A673 (cell line): ENCODE results near the gene UNC45A.

ENCODE experiments used
- EZH2 ChIP-seq: fragments of 200-600 bp; sonication (generic); IDR thresholded peaks from 2 replicates; pipeline ENCODE4 v1.6.1; 2017; ENCODE audit warnings: borderline replicate concordance, low read depth, mild to moderate bottlenecking, mixed read lengths, antibody characterized with exemption, low read length; ENCODE audit not compliant: poor library complexity, severe bottlenecking
- TF ChIP-seq, protein P1 (sequence below): fragments of 300-800, 200-600 bp; sonication (generic); conservative IDR thresholded peaks from 2 replicates; pipeline ENCODE4 v1.5.1; 2017; ENCODE audit warnings: low read depth, mild to moderate bottlenecking, antibody characterized with exemption, low read length, moderate library complexity, mixed read lengths

DNA sequence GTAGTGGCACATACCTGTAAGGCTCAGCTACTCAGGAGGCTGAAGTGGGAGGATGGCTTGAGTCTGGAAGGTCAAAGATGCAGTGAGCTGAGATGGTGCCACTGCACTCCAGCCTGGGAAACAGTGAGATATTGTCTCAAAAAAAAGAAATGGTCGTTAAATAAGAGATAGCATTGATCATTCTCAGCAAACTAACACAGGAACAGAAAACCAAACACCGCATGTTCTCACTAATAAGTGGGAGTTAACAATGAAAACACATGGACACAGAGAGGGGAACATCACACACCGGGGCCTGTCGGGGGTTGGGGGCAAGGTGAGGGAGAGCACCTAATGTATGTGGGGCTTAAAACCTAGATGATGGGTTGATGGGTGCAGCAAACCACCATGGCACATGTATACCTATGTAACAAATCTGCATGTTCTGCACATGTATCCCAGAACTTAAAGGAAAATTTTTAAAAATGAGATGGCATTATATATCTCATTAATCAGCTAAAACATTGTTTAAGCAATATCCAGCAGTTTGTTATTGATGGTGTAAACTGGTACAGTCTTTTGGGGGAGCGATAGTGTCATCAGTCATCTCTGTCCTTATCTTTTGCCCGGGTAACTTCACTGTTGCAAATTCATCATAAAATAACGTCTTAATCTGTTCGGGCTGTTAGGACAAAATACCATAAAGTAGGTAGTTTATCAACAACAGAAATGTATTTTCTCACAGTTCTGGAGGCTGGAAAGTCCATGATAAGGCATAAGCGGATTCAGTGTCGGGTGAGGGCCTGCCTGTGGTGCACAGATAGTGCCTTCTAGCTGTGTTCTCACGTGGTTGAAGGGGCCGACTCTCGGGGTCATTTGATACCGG, 33.7 kb upstream of the UNC45A start:
- TF ChIP-seq, protein P1, sequence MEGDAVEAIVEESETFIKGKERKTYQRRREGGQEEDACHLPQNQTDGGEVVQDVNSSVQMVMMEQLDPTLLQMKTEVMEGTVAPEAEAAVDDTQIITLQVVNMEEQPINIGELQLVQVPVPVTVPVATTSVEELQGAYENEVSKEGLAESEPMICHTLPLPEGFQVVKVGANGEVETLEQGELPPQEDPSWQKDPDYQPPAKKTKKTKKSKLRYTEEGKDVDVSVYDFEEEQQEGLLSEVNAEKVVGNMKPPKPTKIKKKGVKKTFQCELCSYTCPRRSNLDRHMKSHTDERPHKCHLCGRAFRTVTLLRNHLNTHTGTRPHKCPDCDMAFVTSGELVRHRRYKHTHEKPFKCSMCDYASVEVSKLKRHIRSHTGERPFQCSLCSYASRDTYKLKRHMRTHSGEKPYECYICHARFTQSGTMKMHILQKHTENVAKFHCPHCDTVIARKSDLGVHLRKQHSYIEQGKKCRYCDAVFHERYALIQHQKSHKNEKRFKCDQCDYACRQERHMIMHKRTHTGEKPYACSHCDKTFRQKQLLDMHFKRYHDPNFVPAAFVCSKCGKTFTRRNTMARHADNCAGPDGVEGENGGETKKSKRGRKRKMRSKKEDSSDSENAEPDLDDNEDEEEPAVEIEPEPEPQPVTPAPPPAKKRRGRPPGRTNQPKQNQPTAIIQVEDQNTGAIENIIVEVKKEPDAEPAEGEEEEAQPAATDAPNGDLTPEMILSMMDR: no peak
- no peak for TF ChIP-seq EZH2
